HEK293T (cell line): ENCODE data around the gene RNF150.

Experiments used
- CTCF ChIA-PET: fragments of 350-600 bp; formaldehyde crosslinking; extraction: SDS; loops from one replicate; lab custom pipeline; 2021; ENCODE audit warnings: antibody characterized with exemption, inconsistent platforms; lab: Yijun Ruan, JAX
- POLR2A ChIA-PET: fragments of 350-600 bp; formaldehyde crosslinking; extraction: SDS; loops from one replicate; lab custom pipeline; 2020; ENCODE audit warnings: antibody characterized with exemption, inconsistent platforms; lab: Yijun Ruan, JAX
- DNase-seq: peaks from one replicate; pipeline ENCODE4 v3.0.0; 2012; ENCODE audit warnings: mixed read lengths; ENCODE audit errors: extremely low spot score
- ARNT ChIP-seq: fragments of 450-650 bp; IDR thresholded peaks from 2 replicates; pipeline ENCODE4 v1.6.1; 2017; ENCODE audit warnings: mild to moderate bottlenecking
- BHLHE40 ChIP-seq: fragments of 450-650 bp; IDR thresholded peaks from 2 replicates; pipeline ENCODE4 v1.6.1; 2016; ENCODE audit warnings: mild to moderate bottlenecking, moderate library complexity, borderline replicate concordance
- CTBP1 ChIP-seq: fragments of 450-650 bp; IDR thresholded peaks from 2 replicates; pipeline ENCODE4 v1.6.1; 2016; ENCODE audit warnings: borderline replicate concordance
- ELF4 ChIP-seq: fragments of 450-650 bp; IDR thresholded peaks from 2 replicates; pipeline ENCODE4 v1.6.1; 2017; ENCODE audit warnings: antibody characterized with exemption
- FOXA1 ChIP-seq: fragments of 450-650 bp; IDR thresholded peaks from 2 replicates; pipeline ENCODE4 v1.6.1; 2016; ENCODE audit warnings: mild to moderate bottlenecking
- FOXK2 ChIP-seq: fragments of 450-650 bp; IDR thresholded peaks from 2 replicates; pipeline ENCODE4 v1.6.1; 2016; ENCODE audit warnings: mild to moderate bottlenecking
- FOXM1 ChIP-seq: fragments of 450-650 bp; IDR thresholded peaks from 2 replicates; pipeline ENCODE4 v1.6.1; 2017; ENCODE audit warnings: mild to moderate bottlenecking, borderline replicate concordance
- HDGF ChIP-seq: fragments of 450-650 bp; IDR thresholded peaks from 2 replicates; pipeline ENCODE4 v1.6.1; 2017; ENCODE audit warnings: antibody characterized with exemption, borderline replicate concordance
- L3MBTL2 ChIP-seq: fragments of 450-650 bp; conservative IDR thresholded peaks from 2 replicates; pipeline ENCODE4 v1.6.1; 2016; ENCODE audit warnings: mild to moderate bottlenecking
- LEF1 ChIP-seq: fragments of 450-650 bp; IDR thresholded peaks from 2 replicates; pipeline ENCODE4 v1.6.1; 2017; ENCODE audit warnings: mild to moderate bottlenecking, borderline replicate concordance
- NFRKB ChIP-seq: fragments of 450-650 bp; IDR thresholded peaks from 2 replicates; pipeline ENCODE4 v1.6.1; 2016; ENCODE audit warnings: mild to moderate bottlenecking, moderate library complexity
- SP1 ChIP-seq: fragments of 450-650 bp; IDR thresholded peaks from 2 replicates; pipeline ENCODE4 v1.6.1; 2017
- SUZ12 ChIP-seq: fragments of 450-650 bp; IDR thresholded peaks from 2 replicates; pipeline ENCODE4 v1.6.1; 2016; ENCODE audit warnings: mild to moderate bottlenecking
- TARDBP ChIP-seq: fragments of 450-650 bp; IDR thresholded peaks from 2 replicates; pipeline ENCODE4 v1.6.1; 2016
- ZNF384 ChIP-seq: fragments of 450-650 bp; IDR thresholded peaks from 2 replicates; pipeline ENCODE4 v1.6.1; 2016
- TF ChIP-seq, protein P1 (sequence below): fragments of 450-650 bp; IDR thresholded peaks from 2 replicates; pipeline ENCODE4 v1.6.1; 2016

RNF150 gene

DNA sequence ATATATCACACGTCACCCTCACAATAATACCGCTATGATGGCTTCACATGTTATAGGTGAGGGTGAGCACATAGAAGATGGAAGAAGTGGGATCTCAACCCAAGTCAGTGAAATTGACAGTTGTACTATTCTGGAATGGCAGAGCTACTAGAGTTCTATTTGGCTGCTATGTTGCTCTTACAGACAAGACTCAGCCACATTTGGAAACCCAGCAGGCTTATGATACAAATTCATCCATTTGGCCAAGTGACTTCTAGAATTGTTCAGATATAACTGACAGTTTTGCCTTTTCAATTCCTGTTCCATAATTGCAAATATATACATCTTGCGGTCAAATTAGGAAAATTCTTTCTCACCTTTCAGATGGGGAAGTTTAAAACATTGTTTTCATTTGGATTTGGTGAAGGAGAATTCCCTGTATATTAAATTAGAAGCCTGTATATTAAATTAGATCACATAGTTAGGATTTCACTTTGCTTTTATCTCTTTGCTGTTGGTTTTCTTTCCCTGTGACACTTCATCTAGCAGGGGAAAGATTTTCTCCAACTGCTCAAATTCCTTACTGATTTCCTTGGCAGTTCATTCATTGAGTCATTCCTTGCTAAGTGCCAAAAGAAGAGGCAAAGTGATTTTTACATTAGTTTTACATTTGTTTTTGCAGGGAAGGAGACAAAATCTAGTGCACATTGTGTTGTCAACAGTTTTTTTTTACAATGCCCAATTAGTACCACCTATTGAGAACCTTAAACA lies 256.5 kb downstream of the RNF150 start:
- TF ChIP-seq SP1: no peak
- ChIA-PET CTCF (no interaction called here), POLR2A (no interaction called here)
- no peak for DNase-seq

DNA sequence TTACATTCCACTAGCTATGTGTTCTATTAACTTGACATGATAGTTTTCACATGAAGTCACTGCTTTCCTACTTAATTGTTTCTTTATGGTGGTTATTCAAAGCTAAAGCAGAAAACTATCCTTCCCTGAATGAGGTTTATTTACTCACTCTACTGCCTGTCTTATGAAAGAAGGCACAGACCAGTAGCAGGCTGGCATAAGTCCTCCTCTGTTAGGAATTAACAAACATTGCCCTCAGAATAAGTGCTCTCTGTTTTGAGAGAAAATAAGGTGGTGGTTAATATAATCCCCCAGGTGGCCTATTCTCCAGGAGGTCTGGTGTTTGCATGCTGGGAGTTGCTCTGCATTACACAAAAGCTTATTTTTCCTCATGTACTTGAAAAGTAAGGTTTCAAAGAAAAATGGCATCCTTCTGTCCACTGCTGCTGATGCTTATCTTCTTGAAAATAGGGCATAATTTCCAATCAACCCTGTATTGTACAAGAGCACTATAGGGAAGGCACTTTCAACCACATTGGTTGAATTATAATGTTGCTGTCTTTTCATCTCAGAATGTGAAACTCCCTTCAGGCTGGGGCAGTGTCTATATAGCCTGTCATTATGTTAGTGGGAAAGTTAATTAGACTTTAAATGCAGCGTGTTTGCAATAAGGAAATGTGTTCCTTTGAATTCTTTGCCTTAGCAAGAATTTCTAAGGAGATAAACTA lies 257.4 kb downstream of the RNF150 start:
- TF ChIP-seq FOXA1 (no peak), FOXK2 (no peak), HDGF (no peak), FOXM1 (no peak), CTBP1 (no peak), ZNF384 (no peak)
- ChIA-PET CTCF (no interaction called here), POLR2A (no interaction called here)
- DNase-seq: no peak

DNA sequence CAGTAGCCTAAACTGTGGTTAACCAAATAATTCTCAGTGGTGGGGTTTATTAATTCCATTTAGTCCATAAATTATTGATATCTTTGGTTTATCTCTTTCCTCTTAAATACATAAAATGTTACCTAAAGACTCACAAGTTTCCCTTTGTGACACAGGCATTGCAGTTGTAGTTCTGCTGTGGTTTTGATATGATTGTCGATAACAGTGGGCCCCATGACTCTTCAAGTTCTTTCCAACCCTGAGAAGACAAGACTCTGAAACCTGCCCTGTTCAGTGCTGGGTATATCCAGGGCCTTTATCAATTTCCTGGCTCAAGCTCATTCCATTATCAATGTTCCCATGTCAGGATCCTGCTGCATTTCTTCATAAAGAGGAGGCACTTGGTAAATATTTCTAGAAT lies 259.2 kb downstream of the RNF150 start:
- no peak for DNase-seq
- ChIA-PET CTCF (no interaction called here), POLR2A (no interaction called here)
- TF ChIP-seq BHLHE40: no peak
- TF ChIP-seq TARDBP: no peak
- no peak for TF ChIP-seq HDGF
- TF ChIP-seq L3MBTL2: no peak
- TF ChIP-seq FOXA1: no peak
- no peak for TF ChIP-seq FOXK2
- no peak for TF ChIP-seq ARNT
- TF ChIP-seq LEF1: no peak

DNA sequence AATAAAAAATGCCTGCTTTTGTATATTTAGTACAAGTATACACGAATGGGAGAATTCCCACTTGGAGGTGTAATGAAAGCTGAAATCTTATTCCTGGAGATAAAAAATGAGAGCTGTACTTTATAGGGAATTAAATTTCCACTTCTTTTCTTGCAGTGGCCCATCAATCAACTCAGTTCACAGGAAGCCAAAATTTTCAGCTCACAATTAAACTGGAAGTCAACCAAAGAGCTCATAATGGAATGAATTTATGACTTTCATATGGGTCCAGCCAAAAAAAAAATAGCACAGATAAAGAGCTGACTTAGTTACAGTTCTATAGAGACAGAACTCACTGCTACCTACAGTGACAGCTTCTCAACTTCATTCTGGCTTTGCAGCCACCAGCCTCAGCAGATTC lies 261.9 kb downstream of the RNF150 start:
- POLR2A ChIA-PET: interaction anchor here (1.1 kb wide), 1 partner anchor 262 kb away, joined by 4 read pairs; the partner anchor contains the start of gene RNF150
- CTCF ChIA-PET: interaction anchor here (1.0 to 1.5 kb wide), 4 partner anchors 10 to 511 kb away, joined by 3 to 4 read pairs (median 4); partner anchors contain the start of gene RNF150
- no peak for DNase-seq
- TF ChIP-seq ZNF384 (0 out of 2 replicates have a peak, but pooled peaks have one; percentile 36), SP1 (no peak), NFRKB (no peak)
- TF ChIP-seq, protein P1, sequence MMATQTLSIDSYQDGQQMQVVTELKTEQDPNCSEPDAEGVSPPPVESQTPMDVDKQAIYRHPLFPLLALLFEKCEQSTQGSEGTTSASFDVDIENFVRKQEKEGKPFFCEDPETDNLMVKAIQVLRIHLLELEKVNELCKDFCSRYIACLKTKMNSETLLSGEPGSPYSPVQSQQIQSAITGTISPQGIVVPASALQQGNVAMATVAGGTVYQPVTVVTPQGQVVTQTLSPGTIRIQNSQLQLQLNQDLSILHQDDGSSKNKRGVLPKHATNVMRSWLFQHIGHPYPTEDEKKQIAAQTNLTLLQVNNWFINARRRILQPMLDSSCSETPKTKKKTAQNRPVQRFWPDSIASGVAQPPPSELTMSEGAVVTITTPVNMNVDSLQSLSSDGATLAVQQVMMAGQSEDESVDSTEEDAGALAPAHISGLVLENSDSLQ: peak; percentile 84

DNA sequence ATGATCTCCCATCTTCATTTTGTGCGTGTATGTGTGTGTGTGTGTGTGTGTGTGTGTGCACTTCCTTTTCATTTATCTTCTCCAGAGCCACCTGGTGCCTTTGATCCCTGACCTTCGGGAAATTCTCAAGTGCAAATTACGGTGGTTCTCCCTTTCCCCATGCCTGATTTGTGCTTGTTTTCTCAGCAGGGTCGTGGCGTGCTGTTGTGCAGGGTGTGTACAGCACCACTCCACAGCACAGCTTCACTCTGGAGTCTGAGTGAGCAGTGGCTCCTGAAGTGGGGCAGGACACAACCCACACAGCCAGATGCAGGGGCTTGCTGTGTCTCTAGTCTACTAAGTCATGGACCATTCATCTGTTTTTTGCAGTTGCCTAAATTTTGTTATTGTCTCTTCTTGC lies 262.8 kb downstream of the RNF150 start:
- POLR2A ChIA-PET: no interaction called here
- CTCF ChIA-PET: interaction anchor here (2.0 kb wide), 1 partner anchor 14 kb away, joined by 6 read pairs; no protein-coding TSS in a partner anchor
- TF ChIP-seq CTBP1 (no peak), HDGF (no peak), LEF1 (no peak), FOXA1 (no peak), FOXK2 (no peak), ELF4 (no peak), ZNF384 (no peak), FOXM1 (no peak), SP1 (no peak), L3MBTL2 (no peak), ARNT (no peak), BHLHE40 (no peak), NFRKB (no peak), TARDBP (no peak), SUZ12 (no peak)
- TF ChIP-seq, protein P1: no peak
- no peak for DNase-seq

DNA sequence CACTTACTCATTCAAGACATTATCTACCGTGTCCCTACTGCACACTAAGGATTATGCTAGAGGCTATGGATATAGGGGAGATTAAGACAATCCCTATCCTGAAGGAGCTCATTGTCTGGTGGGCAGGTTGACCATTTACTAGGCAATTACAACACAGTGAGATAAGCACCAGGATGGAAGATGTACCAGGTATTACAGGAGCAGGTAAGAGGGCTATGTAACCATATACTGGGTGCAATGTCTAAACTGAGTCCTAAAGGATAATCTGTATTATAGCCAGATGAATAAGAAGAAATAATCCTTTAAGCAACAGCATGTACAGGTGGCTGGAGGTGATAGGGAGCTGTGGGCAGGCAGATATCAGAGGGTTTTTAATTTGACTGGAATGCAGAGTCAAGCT lies 263.8 kb downstream of the RNF150 start:
- no peak for TF ChIP-seq CTBP1
- TF ChIP-seq SP1: no peak
- no peak for TF ChIP-seq BHLHE40
- POLR2A ChIA-PET: interaction anchor here (0.9 kb wide), 1 partner anchor 264 kb away, joined by 3 read pairs; the partner anchor contains the start of gene RNF150
- CTCF ChIA-PET: interaction anchor here (0.5 to 2.5 kb wide), 3 partner anchors 15 to 820 kb away, joined by 3 to 11 read pairs (median 6); partner anchors contain the start of gene RNF150
- no peak for DNase-seq

DNA sequence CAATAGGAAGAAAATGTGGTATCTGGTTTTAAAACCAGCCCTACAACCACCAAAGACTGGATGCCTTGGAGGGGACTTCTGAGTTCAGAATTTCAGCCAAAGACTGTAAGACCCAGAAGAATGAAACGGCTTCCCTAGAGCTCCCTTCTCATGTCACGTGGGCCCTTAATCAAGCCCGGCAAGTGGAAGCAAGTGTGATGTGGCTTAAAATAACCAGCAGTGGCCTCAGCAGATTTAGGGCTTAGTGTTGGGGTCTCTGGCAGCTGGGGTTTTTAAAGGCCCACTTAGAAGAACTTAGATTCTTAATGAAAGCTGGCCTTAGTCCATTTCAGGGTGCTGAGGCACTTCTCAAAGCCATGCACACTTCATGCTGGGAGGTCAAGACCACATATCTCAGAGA lies 265.9 kb downstream of the RNF150 start:
- CTCF ChIA-PET: interaction anchor here (1.6 kb wide), 1 partner anchor 266 kb away, joined by 8 read pairs; the partner anchor contains the start of gene RNF150
- DNase-seq: no peak

More for the DNA sequence above, 265.9 kb downstream of the RNF150 start:
- TF ChIP-seq L3MBTL2: no peak
- no peak for TF ChIP-seq TARDBP
- TF ChIP-seq LEF1: no peak
- no peak for TF ChIP-seq NFRKB
- no peak for TF ChIP-seq SP1
- no peak for TF ChIP-seq ELF4
- no peak for TF ChIP-seq CTBP1
- TF ChIP-seq ZNF384: no peak
- no peak for TF ChIP-seq BHLHE40
- no peak for TF ChIP-seq FOXM1
- POLR2A ChIA-PET: no interaction called here
